Activated T-helper 17 cell treated with anti-CD3 and anti-CD28 coated beads, Interleukin-2, amount 50 U/mL, for 72 hours (primary cell): ENCODE measurements around the gene PPP2R1A. TPM values are rescaled to one million over a fixed set of nuclear protein-coding genes. Genes with fewer than 3 reads are reported as not detected.

Experiments used
- ATAC-seq: fragments of 150-1000 bp; cut with Tn5 transposase; replicated peaks from 2 replicates; pipeline ENCODE4 v1.10.0; 2021; ENCODE audit warnings: mild to moderate bottlenecking, moderate library complexity
- H3K27ac Mint-ChIP-seq: one replicate; pipeline ENCODE4 v1.8.0; 2022; ENCODE audit warnings: mixed read lengths
- H3K27me3 Mint-ChIP-seq: one replicate; pipeline ENCODE4 v1.8.0; 2022; ENCODE audit warnings: mixed read lengths
- H3K36me3 Mint-ChIP-seq: one replicate; pipeline ENCODE4 v1.8.0; 2022; ENCODE audit warnings: low read depth, mild to moderate bottlenecking, mixed read lengths
- H3K4me1 Mint-ChIP-seq: one replicate; pipeline ENCODE4 v1.8.0; 2022; ENCODE audit warnings: mixed read lengths
- H3K4me3 Mint-ChIP-seq: one replicate; pipeline ENCODE4 v1.8.0; 2022; ENCODE audit warnings: mild to moderate bottlenecking, mixed read lengths
- H3K9me3 Mint-ChIP-seq: one replicate; pipeline ENCODE4 v1.8.0; 2022; ENCODE audit warnings: mixed read lengths
- total RNA-seq, 2 donors: library from RNA; stranded (reverse); gene quantifications; one replicate each; pipeline ENCODE4 v1.2.3, GENCODE V29; 2022

The PPP2R1A gene
- total RNA-seq: 100 to 1,000 TPM; 165 to 201 TPM

DNA sequence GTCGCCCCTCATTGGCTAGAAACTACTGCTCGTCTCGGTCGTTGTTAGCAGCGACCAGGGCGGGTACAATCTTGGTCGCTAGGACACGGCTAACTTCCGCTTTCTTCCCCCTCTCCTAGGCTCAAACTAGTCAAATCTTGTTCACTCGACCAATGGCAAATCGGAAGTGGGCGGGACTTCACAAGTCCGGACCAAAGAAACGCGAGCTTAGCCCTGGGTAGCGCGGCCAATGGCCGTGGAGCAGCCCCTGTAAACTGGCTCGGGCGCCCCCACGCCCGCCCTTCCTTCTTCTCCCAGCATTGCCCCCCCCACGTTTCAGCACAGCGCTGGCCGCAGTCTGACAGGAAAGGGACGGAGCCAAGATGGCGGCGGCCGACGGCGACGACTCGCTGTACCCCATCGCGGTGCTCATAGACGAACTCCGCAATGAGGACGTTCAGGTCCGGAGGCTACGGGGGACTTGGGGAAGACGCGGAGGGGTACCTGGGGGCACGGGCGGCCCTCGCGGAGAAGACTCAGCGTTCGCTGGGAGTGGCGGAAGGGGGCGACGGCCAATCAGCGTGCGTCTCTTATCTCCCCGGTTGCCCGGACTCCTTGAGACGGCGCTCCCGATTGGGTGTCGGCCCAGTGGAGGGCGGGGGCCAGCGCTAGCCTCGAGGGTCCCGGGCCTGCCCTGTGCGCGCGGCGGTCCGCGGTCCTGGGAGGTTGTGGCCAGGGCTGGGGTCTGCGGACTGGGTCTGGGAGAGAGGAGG is at the start of gene PPP2R1A:
Gene PPP2R1A, plus strand, starts transcription at position 318 of the 752 bp plus-strand sequence. Its CDS starts 45 bp downstream, at position 363.
- Mint-ChIP-seq H3K36me3 (peaks cover 54% of the 10 kb centered on the region), H3K4me3 (peak within 1 kb of the TSS; percentile 99), H3K27me3 (no peaks in the 10 kb centered on the region), H3K9me3 (no peaks in the 10 kb centered on the region), H3K4me1 (peaks cover 30% of the 10 kb centered on the region), H3K27ac (peak within 1 kb of the TSS; percentile 98)
- ATAC-seq: peak; percentile 94

- Mint-ChIP-seq H3K4me1 (peaks cover 14% of the 10 kb centered on the region), H3K9me3 (peaks cover 5% of the 10 kb centered on the region), H3K4me3 (no peak overlapping the region), H3K27me3 (no peaks in the 10 kb centered on the region), H3K36me3 (peaks cover 11% of the 10 kb centered on the region), H3K27ac (no peak overlapping the region)
- ATAC-seq: no peak
Measured at GRCh38 chr19:52141203-52141602, 48.6 kb upstream of the PPP2R1A start.

DNA sequence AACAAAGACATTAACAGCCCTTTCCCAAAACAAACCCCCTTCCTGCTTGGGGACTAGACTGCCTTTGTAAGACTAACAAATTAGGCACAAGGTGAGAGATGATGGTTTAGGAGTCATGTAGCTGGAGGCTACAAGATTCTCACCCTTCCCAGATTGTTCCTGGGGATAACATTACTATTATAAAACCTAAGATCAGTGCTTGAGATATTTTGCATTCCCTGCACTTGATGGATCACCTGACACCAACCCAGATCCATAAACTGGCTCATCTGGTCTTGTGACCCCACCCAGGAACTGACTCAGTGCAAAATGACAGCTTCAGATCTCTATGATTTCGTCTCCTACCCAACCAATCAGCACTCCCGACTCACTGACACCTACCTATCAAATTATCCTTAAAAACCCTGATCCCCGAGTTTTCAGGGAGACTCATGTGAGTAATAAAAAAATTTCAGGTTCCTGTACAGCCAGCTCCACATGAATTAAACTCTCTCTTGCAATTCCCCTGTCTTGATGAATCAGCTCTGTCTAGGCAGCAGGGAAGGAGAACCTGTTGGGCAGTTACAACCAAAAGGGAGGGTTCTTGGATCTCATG is 47.8 kb upstream of the PPP2R1A start:
- Mint-ChIP-seq H3K27ac (no peak overlapping the region), H3K36me3 (peaks cover 11% of the 10 kb centered on the region), H3K27me3 (no peaks in the 10 kb centered on the region), H3K9me3 (peaks cover 5% of the 10 kb centered on the region), H3K4me1 (peaks cover 14% of the 10 kb centered on the region), H3K4me3 (no peak overlapping the region)
- ATAC-seq: no peak

DNA sequence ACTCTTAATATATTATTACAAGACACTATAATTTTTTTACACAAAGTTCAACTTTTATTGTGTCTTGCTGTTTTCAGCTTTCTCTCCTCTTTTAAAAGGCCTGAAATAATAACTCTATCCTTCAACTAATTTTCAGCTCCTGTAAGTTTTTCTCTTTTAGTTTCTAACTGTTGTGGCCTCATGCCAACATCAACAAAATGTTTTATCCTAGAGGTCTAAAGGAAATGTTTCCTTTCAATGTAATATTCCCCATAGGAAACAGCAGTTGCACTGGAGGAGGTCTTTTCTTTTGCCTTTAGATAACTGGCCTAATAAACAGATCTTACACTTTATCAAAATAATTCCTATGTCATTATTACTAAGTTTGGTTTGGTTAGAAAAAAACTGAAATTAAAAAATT is 41.6 kb upstream of the PPP2R1A start:
- no peaks in the 10 kb centered on the region for H3K36me3 Mint-ChIP-seq
- peaks cover 10% of the 10 kb centered on the region for H3K9me3 Mint-ChIP-seq
- no peaks in the 10 kb centered on the region for H3K4me1 Mint-ChIP-seq

GRCh38 chr19:52155596-52156359 is 34.1 kb upstream of the PPP2R1A start:
- Mint-ChIP-seq H3K4me1 (peaks cover 5% of the 10 kb centered on the region), H3K9me3 (peaks cover 50% of the 10 kb centered on the region), H3K36me3 (peaks cover 73% of the 10 kb centered on the region), H3K27me3 (no peaks in the 10 kb centered on the region), H3K27ac (no peak overlapping the region), H3K4me3 (no peak overlapping the region)
- ATAC-seq: no peak

More for the DNA sequence above, 41.6 kb upstream of the PPP2R1A start:
- H3K27me3 Mint-ChIP-seq: no peaks in the 10 kb centered on the region
- no peak overlapping the region for H3K27ac Mint-ChIP-seq
- H3K4me3 Mint-ChIP-seq: no peak overlapping the region
- no peak for ATAC-seq

DNA sequence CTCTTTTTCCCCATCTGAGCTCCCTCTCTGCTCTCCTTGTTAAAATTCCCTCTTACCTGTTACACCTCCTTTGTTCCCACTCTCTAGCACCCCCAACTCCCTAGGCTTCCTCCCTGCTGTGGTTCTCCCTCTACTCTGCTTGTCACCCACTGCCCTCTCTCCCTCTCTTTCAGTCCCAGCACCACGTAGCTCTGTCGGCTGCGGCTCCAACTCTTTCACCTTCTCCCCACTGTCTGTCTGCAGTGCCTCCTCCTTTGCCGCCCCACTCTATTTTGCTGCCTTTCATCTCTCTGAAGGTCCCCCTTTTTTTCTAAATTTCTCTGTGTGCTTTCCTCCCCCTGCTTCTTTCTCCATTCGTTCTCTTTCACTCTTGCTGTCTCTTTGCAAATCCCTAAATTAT is 19.5 kb upstream of the PPP2R1A start:
- no peaks in the 10 kb centered on the region for H3K9me3 Mint-ChIP-seq
- peaks cover 14% of the 10 kb centered on the region for H3K4me1 Mint-ChIP-seq
- H3K27ac Mint-ChIP-seq: peak overlapping the region; percentile 90
- H3K36me3 Mint-ChIP-seq: peaks cover 60% of the 10 kb centered on the region
- H3K27me3 Mint-ChIP-seq: no peaks in the 10 kb centered on the region
- ATAC-seq: no peak
- H3K4me3 Mint-ChIP-seq: peak overlapping the region; percentile 100

GRCh38 chr19:52170863-52171320 is 19.0 kb upstream of the PPP2R1A start:
- ATAC-seq: peak; percentile 26
- no peaks in the 10 kb centered on the region for H3K27me3 Mint-ChIP-seq
- H3K9me3 Mint-ChIP-seq: no peaks in the 10 kb centered on the region
- H3K36me3 Mint-ChIP-seq: peaks cover 54% of the 10 kb centered on the region
- H3K27ac Mint-ChIP-seq: peak overlapping the region; percentile 90
- H3K4me3 Mint-ChIP-seq: peak overlapping the region; percentile 100
- H3K4me1 Mint-ChIP-seq: peaks cover 14% of the 10 kb centered on the region

DNA sequence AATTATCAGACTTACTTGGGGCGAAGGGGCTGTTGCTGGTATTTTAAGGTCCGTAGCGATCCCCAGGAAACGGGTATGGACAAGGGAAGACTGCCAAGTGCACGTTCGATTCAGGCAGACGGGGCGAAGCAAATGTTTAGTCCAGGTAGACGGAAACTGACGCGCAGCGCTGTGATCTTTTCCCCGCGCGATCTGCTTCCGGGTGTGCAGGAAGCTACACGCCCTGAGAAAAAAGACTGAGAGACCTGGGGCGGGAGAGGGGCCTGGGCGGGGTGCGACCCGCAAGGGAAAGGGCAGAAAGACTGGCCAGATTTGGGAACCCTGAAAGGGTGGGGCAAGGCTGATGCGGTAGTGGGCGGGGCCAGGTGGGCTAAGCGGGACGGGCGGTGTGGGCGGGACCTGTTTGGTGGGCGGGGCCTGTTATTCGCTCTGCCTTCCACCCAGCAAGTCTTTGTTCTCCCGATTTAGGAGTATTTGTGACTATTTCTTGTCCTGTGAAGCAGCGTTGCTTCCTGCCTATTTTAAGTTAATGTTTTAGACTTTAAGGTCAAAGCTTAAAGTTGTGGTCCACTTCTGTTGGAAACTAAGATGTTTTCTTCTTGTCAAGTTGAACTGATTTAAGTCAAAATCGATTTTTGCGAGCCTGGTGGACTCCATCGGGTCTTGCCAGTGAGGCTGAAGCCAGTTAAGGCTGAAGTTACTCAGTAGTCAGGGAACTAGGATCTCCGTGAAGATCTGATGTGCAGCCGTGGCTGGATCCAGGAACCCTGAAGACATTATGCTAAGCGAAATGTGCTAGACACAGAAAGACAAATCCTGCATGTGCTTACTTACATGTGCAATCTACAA is 18.3 kb upstream of the PPP2R1A start, which contains the start of gene ZNF836:
Gene ZNF836, minus strand, starts transcription at position 301 of the 849 bp plus-strand sequence. CDS start 3,549 bp downstream, outside the sequence.
- H3K9me3 Mint-ChIP-seq: no peaks in the 10 kb centered on the region
- H3K27ac Mint-ChIP-seq: peak within 1 kb of the TSS; percentile 90
- ATAC-seq: peak; percentile 96
- H3K27me3 Mint-ChIP-seq: no peaks in the 10 kb centered on the region
- peak within 1 kb of the TSS; percentile 100 for H3K4me3 Mint-ChIP-seq
- peaks cover 50% of the 10 kb centered on the region for H3K36me3 Mint-ChIP-seq
- peaks cover 14% of the 10 kb centered on the region for H3K4me1 Mint-ChIP-seq

- Mint-ChIP-seq H3K27ac (no peak overlapping the region), H3K9me3 (no peaks in the 10 kb centered on the region), H3K4me3 (peak overlapping the region; percentile 100), H3K4me1 (peaks cover 14% of the 10 kb centered on the region), H3K36me3 (peaks cover 42% of the 10 kb centered on the region), H3K27me3 (no peaks in the 10 kb centered on the region)
- no peak for ATAC-seq
Measured at GRCh38 chr19:52172347-52172746, 17.5 kb upstream of the PPP2R1A start.

- Mint-ChIP-seq H3K27me3 (no peaks in the 10 kb centered on the region), H3K9me3 (no peaks in the 10 kb centered on the region), H3K27ac (no peak overlapping the region), H3K36me3 (no peaks in the 10 kb centered on the region), H3K4me1 (no peaks in the 10 kb centered on the region), H3K4me3 (no peak overlapping the region)
- ATAC-seq: no peak
Measured at GRCh38 chr19:52176574-52176973, 13.3 kb upstream of the PPP2R1A start.

GRCh38 chr19:52187407-52187806 is 2.4 kb upstream of the PPP2R1A start:
- no peak for ATAC-seq
- Mint-ChIP-seq H3K36me3 (peaks cover 29% of the 10 kb centered on the region), H3K4me1 (peaks cover 15% of the 10 kb centered on the region), H3K9me3 (no peaks in the 10 kb centered on the region), H3K27ac (peak overlapping the region; percentile 98), H3K4me3 (no peak overlapping the region), H3K27me3 (no peaks in the 10 kb centered on the region)

GRCh38 chr19:52188822-52189734 is 774 bp upstream of the PPP2R1A start:
- H3K4me1 Mint-ChIP-seq: peaks cover 23% of the 10 kb centered on the region
- no peaks in the 10 kb centered on the region for H3K27me3 Mint-ChIP-seq
- peak overlapping the region; percentile 99 for H3K4me3 Mint-ChIP-seq
- peak; percentile 3 for ATAC-seq
- no peaks in the 10 kb centered on the region for H3K9me3 Mint-ChIP-seq
- H3K27ac Mint-ChIP-seq: peak overlapping the region; percentile 98
- H3K36me3 Mint-ChIP-seq: peaks cover 45% of the 10 kb centered on the region
